Measurements from ENCODE around the gene ZMYM4.
A peak's percentile ranks its signal among the peaks of the same experiment; 100 is the strongest.
"Not testable (repeated sequence)": the region's sequence is repeated elsewhere in the genome, so short reads cannot be mapped to it uniquely, and the experiment has no call there.

ZMYM4 gene

GRCh38 chr1:35326246-35326866 is 57.8 kb downstream of the ZMYM4 start:
- DNase-seq (ENCODE audit: low spot score) = no peak

- DNase-seq (ENCODE audit: low spot score) = not testable (repeated sequence)
These were observed 63.1 kb downstream of the ZMYM4 start for GRCh38 chr1:35331618-35332017.

DNA sequence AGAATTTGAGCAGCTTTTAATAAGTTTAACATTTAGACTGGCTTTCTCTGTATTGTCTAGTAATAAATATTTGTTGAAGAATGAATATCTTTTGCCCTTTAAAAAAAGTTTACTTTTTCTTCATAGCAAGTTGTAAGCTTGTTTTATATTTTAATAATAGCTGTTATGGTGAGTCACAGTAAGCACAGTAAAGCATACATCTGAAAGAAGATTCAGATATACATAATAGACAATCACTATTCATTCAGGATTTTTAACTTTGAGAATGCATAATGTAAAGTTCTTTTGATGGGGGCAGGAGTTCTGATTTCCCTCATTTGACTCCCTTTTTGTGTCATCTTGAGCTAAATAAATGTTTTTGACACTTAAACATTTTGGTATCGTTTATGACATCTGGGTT is 66.0 kb downstream of the ZMYM4 start:
- no peak for DNase-seq (ENCODE audit: low spot score)

- DNase-seq (ENCODE audit: low spot score) = no peak
These were observed 72.0 kb downstream of the ZMYM4 start for GRCh38 chr1:35340519-35340918.

DNA sequence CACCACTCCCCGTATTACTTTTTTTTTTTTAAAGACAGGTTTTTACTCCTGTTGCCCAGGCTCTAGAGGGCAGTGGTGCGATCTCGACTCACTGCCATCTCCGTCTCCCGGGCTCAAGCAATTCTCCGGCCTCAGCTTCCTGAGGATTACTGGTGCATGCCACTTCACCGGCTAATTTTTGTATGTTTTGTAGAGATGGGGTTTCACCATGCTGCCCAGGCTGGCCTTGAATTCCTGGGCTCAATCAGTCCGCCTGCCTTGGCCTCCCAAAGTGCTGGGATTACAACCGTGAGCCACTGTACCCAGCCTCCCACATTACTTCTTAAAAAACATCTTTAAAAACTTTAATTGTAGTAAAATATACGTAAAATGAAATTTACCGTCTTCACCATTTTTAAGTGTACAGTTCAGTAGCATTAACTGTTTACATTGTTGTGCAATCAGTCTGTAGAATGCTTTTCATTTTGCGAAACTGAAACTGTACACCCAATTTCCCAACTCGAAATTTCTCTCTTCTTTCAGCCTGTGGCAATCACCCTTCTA is 77.0 kb downstream of the ZMYM4 start:
- no peak for DNase-seq (ENCODE audit: low spot score)

GRCh38 chr1:35350872-35351271 is 82.4 kb downstream of the ZMYM4 start:
- no peak for DNase-seq (ENCODE audit: low spot score)

- no peak for DNase-seq (ENCODE audit: low spot score)
These were observed 91.5 kb downstream of the ZMYM4 start for GRCh38 chr1:35359995-35360394.

GRCh38 chr1:35361638-35362037 is 93.1 kb downstream of the ZMYM4 start:
- no peak for DNase-seq (ENCODE audit: low spot score)

GRCh38 chr1:35364741-35365140 is 96.2 kb downstream of the ZMYM4 start:
- no peak for DNase-seq (ENCODE audit: low spot score)

DNA sequence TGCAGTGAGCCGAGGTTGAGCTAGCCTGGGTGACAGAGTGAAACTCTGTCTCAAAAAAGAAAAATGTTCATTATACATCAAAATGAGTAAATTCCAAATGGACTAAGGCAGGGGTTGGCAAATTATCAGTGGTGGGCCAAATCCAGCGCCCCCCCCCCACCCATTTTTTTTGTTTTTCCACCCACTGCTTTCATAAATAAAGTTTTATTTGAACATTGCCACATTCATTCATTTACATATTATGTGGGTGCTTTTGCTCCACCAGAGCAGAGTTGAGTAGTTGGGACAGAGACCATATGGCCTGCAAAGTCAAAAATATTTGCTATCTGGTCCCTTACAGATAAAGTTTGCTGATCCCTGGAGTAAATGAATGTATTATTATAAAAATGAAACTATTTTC is 99.4 kb downstream of the ZMYM4 start:
- no peak for DNase-seq (ENCODE audit: low spot score)

GRCh38 chr1:35369922-35370671 is 101.6 kb downstream of the ZMYM4 start:
- no peak for DNase-seq (ENCODE audit: low spot score)

GRCh38 chr1:35371506-35371905 is 103.0 kb downstream of the ZMYM4 start:
- no peak for DNase-seq (ENCODE audit: low spot score)

GRCh38 chr1:35377555-35377954 is 109.0 kb downstream of the ZMYM4 start:
- peak; percentile 55 for DNase-seq (ENCODE audit: low spot score)

DNA sequence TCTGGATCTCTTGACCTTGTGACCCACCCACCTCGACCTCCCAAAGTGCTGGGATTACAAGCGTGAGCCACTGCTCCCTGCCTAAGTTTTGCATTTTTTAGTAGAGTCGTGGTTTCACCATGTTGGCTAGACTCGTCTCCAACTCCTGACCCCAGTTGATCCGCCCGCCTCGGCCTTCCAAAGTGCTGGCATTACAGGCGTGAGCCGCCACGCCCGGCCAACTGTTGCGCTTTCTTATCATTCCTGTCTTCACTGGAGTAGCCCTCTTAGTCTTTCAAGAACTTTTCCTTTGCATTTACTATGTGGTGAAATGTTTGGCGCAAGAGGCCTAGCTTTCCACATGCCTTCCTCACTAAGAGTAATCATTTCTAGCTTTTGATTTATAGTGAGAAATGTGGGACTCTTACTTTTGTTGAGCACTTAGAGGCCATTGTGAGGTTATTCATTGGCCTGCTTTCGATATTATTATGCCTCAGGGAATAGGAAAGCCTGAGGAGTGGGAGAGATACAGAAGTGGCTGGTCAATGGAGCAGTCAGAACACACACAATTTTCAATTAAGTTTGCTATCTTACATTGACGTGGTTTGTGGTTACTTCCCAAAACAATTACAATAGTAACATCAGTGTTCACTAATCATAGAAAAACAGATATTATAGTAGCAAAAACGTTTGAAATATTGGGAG is 111.0 kb downstream of the ZMYM4 start:
- DNase-seq (ENCODE audit: low spot score) = no peak

DNA sequence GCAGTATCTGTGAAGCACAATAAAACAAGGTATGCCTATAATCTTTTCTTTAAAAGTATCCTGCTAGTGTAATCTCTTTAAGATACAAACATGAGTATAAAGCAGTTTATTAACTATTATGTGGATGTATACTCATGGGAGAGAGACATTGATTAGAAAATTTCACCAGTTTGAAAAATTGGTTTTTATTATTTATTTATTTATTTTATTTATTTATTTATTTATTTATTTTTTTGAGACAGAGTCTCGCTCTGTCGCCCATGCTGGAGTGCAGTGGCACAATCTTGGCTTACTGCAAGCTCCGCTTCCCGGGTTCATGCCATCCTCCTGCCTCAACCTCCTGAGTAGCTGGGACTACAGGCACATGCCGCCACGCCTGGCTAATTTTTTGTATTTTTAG is 111.6 kb downstream of the ZMYM4 start:
- not testable (repeated sequence) for DNase-seq (ENCODE audit: low spot score)

GRCh38 chr1:35382107-35382506 is 113.6 kb downstream of the ZMYM4 start:
- DNase-seq (ENCODE audit: low spot score) = no peak

GRCh38 chr1:35386290-35386689 is 117.8 kb downstream of the ZMYM4 start:
- DNase-seq (ENCODE audit: low spot score) = no peak

- no peak for DNase-seq (ENCODE audit: low spot score)
These were observed 118.5 kb downstream of the ZMYM4 start for GRCh38 chr1:35386959-35387358.

- no peak for DNase-seq (ENCODE audit: low spot score)
These were observed 122.3 kb downstream of the ZMYM4 start for GRCh38 chr1:35390600-35391494.

GRCh38 chr1:35394386-35394785 is 125.9 kb downstream of the ZMYM4 start:
- DNase-seq (ENCODE audit: low spot score) = no peak

GRCh38 chr1:35398739-35399138 is 130.2 kb downstream of the ZMYM4 start:
- no peak for DNase-seq (ENCODE audit: low spot score)

DNA sequence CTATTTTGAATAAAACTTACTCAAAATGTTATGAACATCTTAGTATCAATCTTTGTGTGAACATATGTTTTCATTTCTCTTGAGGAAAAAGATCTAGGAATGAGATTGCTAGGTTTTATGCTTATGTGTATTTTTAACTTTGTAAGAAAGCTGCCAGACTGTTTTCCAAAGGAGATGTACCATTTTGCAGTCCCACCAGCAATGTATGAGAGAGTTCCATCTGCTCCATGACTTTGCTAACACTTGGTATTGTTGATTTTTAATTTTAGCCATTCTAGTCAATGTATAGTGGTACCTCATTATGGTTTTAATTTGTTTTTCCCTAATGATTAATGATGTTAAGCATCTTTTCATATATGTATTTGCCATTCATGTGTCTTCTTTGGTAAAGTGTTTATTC is 132.5 kb downstream of the ZMYM4 start:
- no peak for DNase-seq (ENCODE audit: low spot score)
